ENCODE results near the gene ZNF44.
"Not testable (repeated sequence)": the region's sequence is repeated elsewhere in the genome, so short reads cannot be mapped to it uniquely, and the experiment has no call there.

ZNF44 gene

DNA sequence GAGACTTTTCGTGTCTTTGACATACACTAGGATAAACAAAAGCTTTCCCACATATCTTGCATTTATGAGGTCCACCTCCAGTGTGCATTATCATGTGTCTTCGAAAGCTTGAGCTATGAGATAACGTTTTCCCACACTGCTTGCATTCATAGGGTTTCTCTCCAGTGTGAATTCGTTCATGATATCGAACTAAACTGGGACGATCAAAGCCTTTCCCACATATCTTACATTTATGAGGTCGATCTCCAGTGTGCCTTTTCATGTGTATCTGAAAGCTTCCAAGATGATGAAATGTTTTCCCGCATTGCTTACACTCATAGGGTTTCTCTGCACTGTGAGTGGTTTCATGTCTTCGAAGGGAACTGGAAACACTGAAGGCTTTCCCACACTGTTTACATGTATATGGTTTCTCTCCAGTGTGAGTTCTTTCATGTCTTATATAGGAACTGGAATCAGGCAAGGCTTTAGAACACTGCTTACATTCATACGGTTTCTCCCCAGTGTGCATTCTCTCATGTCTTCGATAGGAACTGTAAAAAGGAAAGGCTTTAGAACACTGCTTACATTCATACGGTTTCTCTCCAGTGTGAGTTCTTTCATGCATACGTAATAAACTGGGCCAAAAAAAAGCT lies 24.2 kb upstream of the ZNF44 start:
- TF ChIP-seq, protein P1, sequence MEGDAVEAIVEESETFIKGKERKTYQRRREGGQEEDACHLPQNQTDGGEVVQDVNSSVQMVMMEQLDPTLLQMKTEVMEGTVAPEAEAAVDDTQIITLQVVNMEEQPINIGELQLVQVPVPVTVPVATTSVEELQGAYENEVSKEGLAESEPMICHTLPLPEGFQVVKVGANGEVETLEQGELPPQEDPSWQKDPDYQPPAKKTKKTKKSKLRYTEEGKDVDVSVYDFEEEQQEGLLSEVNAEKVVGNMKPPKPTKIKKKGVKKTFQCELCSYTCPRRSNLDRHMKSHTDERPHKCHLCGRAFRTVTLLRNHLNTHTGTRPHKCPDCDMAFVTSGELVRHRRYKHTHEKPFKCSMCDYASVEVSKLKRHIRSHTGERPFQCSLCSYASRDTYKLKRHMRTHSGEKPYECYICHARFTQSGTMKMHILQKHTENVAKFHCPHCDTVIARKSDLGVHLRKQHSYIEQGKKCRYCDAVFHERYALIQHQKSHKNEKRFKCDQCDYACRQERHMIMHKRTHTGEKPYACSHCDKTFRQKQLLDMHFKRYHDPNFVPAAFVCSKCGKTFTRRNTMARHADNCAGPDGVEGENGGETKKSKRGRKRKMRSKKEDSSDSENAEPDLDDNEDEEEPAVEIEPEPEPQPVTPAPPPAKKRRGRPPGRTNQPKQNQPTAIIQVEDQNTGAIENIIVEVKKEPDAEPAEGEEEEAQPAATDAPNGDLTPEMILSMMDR (IDR thresholded peaks at IDR 0.05; ENCODE audit: low read length) = no peak
- no peak for TF ChIP-seq EZH2 (IDR thresholded peaks at IDR 0.05; ENCODE audit: borderline replicate concordance, low read length)
- no peaks in the 10 kb centered on the region for H3K4me1 ChIP-seq (ENCODE audit: insufficient read depth, low read length, severe bottlenecking)
- H3K4me2 ChIP-seq (ENCODE audit: low read length) = no peak overlapping the region
- H3K79me2 ChIP-seq (ENCODE audit: insufficient read depth, low read length) = no peaks in the 10 kb centered on the region
- H3K9me3 ChIP-seq (ENCODE audit: low read length) = peaks cover 35% of the 10 kb centered on the region
- no peaks in the 10 kb centered on the region for H3K27me3 ChIP-seq (ENCODE audit: insufficient read depth, low read length)
- H3F3A ChIP-seq (ENCODE audit: insufficient read depth, low read length) = no peaks in the 10 kb centered on the region
- H4K20me1 ChIP-seq (ENCODE audit: insufficient read depth, low read length) = no peaks in the 10 kb centered on the region
- peaks cover 44% of the 10 kb centered on the region for H3K36me3 ChIP-seq (ENCODE audit: insufficient read depth, low read length)
- no peak overlapping the region for H3K27ac ChIP-seq (ENCODE audit: low read depth, low read length, poor library complexity, severe bottlenecking)
- no peak overlapping the region for H3K4me3 ChIP-seq (ENCODE audit: low read depth, low read length, poor library complexity, severe bottlenecking)
- H3K9ac ChIP-seq (ENCODE audit: low read length) = no peak overlapping the region
- H2AFZ ChIP-seq (ENCODE audit: low read length) = no peak overlapping the region
- no peaks in the 10 kb centered on the region for H3K9me2 ChIP-seq (ENCODE audit: low read depth, low read length)

DNA sequence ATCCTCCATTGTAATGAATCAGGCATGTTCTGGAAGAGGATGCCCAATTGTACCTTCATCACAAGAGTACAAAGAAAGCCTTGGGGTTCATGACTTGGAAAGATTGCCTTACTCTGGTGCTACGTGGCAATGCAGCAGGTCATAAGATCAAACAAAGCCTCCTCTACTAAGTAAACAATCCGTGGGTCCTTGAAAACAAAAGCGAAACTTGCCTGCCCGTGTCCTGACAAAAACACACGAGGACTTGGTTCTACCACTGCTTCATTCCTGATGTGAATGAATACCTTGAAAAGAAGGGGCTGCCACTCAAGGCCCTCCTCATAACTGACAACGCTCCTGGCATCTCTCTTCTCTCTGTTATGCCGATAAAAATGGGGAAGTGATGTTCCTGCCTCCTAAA lies 19.9 kb upstream of the ZNF44 start:
- Histone ChIP-seq H3K9me2 (ENCODE audit: low read depth, low read length) (no peaks in the 10 kb centered on the region), H4K20me1 (ENCODE audit: insufficient read depth, low read length) (no peaks in the 10 kb centered on the region), H3K79me2 (ENCODE audit: insufficient read depth, low read length) (no peaks in the 10 kb centered on the region), H3K9ac (ENCODE audit: low read length) (no peak overlapping the region), H2AFZ (ENCODE audit: low read length) (no peak overlapping the region), H3F3A (ENCODE audit: insufficient read depth, low read length) (no peaks in the 10 kb centered on the region), H3K9me3 (ENCODE audit: low read length) (peaks cover 24% of the 10 kb centered on the region), H3K4me2 (ENCODE audit: low read length) (no peak overlapping the region; the same call in 1 of the 2 replicates), H3K4me1 (ENCODE audit: insufficient read depth, low read length, severe bottlenecking) (no peaks in the 10 kb centered on the region), H3K27me3 (ENCODE audit: insufficient read depth, low read length) (no peaks in the 10 kb centered on the region), H3K27ac (ENCODE audit: low read depth, low read length, poor library complexity, severe bottlenecking) (no peak overlapping the region), H3K36me3 (ENCODE audit: insufficient read depth, low read length) (peaks cover 15% of the 10 kb centered on the region), H3K4me3 (ENCODE audit: low read depth, low read length, poor library complexity, severe bottlenecking) (no peak overlapping the region)
- TF ChIP-seq EZH2 (IDR thresholded peaks at IDR 0.05; ENCODE audit: borderline replicate concordance, low read length) = no peak
- TF ChIP-seq, protein P1 (IDR thresholded peaks at IDR 0.05; ENCODE audit: low read length) = no peak

DNA sequence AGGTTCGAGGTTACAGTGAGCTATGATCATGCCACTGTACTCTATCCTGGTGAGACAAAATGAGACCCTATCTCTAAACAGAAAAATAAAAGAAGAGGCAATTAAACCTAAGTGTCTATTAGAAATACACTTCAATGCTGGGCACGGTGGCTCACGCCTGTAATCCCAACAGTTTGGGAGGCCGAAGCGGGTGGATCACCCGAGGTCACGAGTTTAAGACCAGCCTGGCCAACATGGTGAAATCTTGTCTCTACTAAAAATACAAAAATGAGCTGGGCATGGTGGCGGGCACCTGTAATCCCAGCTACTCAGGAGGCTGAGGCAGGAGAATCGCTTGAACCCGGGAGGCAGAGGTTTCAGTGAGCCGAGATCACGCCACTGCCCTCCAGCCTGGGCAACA lies 14.2 kb upstream of the ZNF44 start:
- H2AFZ ChIP-seq (ENCODE audit: low read length); H3K4me2 ChIP-seq (ENCODE audit: low read length); H3K27ac ChIP-seq (ENCODE audit: low read depth, low read length, poor library complexity, severe bottlenecking); H3K9me3 ChIP-seq (ENCODE audit: low read length); H3K27me3 ChIP-seq (ENCODE audit: insufficient read depth, low read length); H3K4me1 ChIP-seq (ENCODE audit: insufficient read depth, low read length, severe bottlenecking); H3K36me3 ChIP-seq (ENCODE audit: insufficient read depth, low read length); H3K79me2 ChIP-seq (ENCODE audit: insufficient read depth, low read length); H3K4me3 ChIP-seq (ENCODE audit: low read depth, low read length, poor library complexity, severe bottlenecking); H3K9me2 ChIP-seq (ENCODE audit: low read depth, low read length); H3F3A ChIP-seq (ENCODE audit: insufficient read depth, low read length); H3K9ac ChIP-seq (ENCODE audit: low read length); H4K20me1 ChIP-seq (ENCODE audit: insufficient read depth, low read length): not testable (repeated sequence)

DNA sequence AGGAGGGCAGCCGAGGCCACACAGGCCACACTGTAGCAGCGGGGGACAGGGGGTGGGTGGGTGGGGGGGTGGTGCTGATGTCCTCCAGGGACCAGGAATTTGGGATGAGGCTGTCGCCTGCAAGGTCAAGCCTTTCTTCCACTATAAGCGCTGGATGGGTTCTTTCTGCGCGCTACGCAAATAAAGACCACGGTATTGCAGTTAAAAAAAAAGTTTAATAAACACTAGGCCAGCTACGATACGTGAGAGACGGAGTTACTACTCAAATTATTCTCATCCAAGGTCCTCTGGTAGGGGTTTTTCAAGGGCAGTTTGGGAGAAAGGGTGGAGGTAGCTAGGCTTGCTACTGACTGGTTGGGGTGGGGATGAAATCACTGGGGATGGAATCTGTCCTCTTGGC lies 508 bp upstream of the ZNF44 start:
- no peaks in the 10 kb centered on the region for H3F3A ChIP-seq (ENCODE audit: insufficient read depth, low read length)
- peaks cover 7% of the 10 kb centered on the region for H3K4me1 ChIP-seq (ENCODE audit: insufficient read depth, low read length, severe bottlenecking)
- H3K79me2 ChIP-seq (ENCODE audit: insufficient read depth, low read length) = no peaks in the 10 kb centered on the region
- H3K4me3 ChIP-seq (ENCODE audit: low read depth, low read length, poor library complexity, severe bottlenecking) = peak overlapping the region; percentile 95
- H3K27ac ChIP-seq (ENCODE audit: low read depth, low read length, poor library complexity, severe bottlenecking) = no peak overlapping the region
- no peaks in the 10 kb centered on the region for H3K9me2 ChIP-seq (ENCODE audit: low read depth, low read length)
- H3K4me2 ChIP-seq (ENCODE audit: low read length) = peak overlapping the region; percentile 90
- peak overlapping the region; percentile 26; the same call in 1 of the 2 replicates for H3K9ac ChIP-seq (ENCODE audit: low read length)
- no peaks in the 10 kb centered on the region for H3K27me3 ChIP-seq (ENCODE audit: insufficient read depth, low read length)
- TF ChIP-seq, protein P1 (IDR thresholded peaks at IDR 0.05; ENCODE audit: low read length) = no peak
- TF ChIP-seq EZH2 (IDR thresholded peaks at IDR 0.05; ENCODE audit: borderline replicate concordance, low read length) = no peak
- H3K9me3 ChIP-seq (ENCODE audit: low read length) = no peaks in the 10 kb centered on the region
- no peak overlapping the region for H2AFZ ChIP-seq (ENCODE audit: low read length)
- no peaks in the 10 kb centered on the region for H4K20me1 ChIP-seq (ENCODE audit: insufficient read depth, low read length)
- H3K36me3 ChIP-seq (ENCODE audit: insufficient read depth, low read length) = peaks cover 10% of the 10 kb centered on the region

All from OCI-LY1 (cell line).